Brain microvascular endothelial cell (primary cell): ENCODE data around the gene MGST3.

ENCODE experiments used
- DNase-seq: peaks from one replicate; pipeline ENCODE4 v3.0.0-alpha.2; 2020
- H3K27ac ChIP-seq: fragments of 250-450 bp; sonication (Bioruptor Pico); 2 replicates; pipeline ENCODE4 v1.5.1; 2020; ENCODE audit warnings: mild to moderate bottlenecking, moderate library complexity
- H3K27me3 ChIP-seq: fragments of 250-450 bp; sonication (Bioruptor Pico); replicated peaks from 2 replicates; pipeline ENCODE4 v1.5.1; 2020; ENCODE audit warnings: mild to moderate bottlenecking
- H3K36me3 ChIP-seq: fragments of 250-450 bp; sonication (Bioruptor Pico); replicated peaks from 2 replicates; pipeline ENCODE4 v1.5.1; 2020; ENCODE audit warnings: mild to moderate bottlenecking
- H3K4me3 ChIP-seq: 2 replicates; pipeline ENCODE4 v1.5.1; 2011; ENCODE audit warnings: low read depth, mild to moderate bottlenecking, control low read depth, low read length, moderate library complexity
- in situ Hi-C: cut with HindIII; loops from 2 replicates; pipeline ENCODE4 v1.10.0; 2017; ENCODE audit warnings: low sequenced_read_pairs, low pct_ligation_motif_present
- TF ChIP-seq, protein P1 (sequence below): IDR thresholded peaks from 2 replicates; pipeline ENCODE4 v1.5.1; 2011; ENCODE audit warnings: low read depth, mild to moderate bottlenecking, moderate library complexity, low read length, control low read depth, inconsistent platforms; ENCODE audit errors: missing control alignments

Gene MGST3

DNA sequence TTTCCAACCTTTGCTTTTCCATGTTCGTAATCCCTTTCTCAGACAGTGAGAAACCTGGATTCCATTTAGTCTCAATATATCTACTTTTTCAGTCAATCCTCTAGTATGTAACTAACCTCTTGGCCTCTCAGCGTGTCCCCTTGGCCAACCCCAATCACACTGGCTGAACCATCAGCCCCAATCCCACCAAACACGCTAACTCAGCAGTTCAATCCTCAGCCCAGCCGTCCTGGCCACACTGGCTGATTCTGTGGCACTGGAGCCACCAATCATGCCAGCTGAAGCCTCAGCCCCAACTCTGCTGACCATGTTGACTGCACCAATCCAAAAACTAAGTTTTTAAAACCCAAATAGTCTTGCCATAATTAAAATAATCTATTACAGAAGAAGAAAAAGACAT is 6.6 kb upstream of the MGST3 start:
- no peaks in the 10 kb centered on the region for H3K36me3 ChIP-seq
- no peak overlapping the region for H3K4me3 ChIP-seq
- TF ChIP-seq, protein P1, sequence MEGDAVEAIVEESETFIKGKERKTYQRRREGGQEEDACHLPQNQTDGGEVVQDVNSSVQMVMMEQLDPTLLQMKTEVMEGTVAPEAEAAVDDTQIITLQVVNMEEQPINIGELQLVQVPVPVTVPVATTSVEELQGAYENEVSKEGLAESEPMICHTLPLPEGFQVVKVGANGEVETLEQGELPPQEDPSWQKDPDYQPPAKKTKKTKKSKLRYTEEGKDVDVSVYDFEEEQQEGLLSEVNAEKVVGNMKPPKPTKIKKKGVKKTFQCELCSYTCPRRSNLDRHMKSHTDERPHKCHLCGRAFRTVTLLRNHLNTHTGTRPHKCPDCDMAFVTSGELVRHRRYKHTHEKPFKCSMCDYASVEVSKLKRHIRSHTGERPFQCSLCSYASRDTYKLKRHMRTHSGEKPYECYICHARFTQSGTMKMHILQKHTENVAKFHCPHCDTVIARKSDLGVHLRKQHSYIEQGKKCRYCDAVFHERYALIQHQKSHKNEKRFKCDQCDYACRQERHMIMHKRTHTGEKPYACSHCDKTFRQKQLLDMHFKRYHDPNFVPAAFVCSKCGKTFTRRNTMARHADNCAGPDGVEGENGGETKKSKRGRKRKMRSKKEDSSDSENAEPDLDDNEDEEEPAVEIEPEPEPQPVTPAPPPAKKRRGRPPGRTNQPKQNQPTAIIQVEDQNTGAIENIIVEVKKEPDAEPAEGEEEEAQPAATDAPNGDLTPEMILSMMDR: no peak
- no peaks in the 10 kb centered on the region for H3K27me3 ChIP-seq
- DNase-seq: no peak
- no peak overlapping the region for H3K27ac ChIP-seq
- in situ Hi-C loops: no loop called here

DNA sequence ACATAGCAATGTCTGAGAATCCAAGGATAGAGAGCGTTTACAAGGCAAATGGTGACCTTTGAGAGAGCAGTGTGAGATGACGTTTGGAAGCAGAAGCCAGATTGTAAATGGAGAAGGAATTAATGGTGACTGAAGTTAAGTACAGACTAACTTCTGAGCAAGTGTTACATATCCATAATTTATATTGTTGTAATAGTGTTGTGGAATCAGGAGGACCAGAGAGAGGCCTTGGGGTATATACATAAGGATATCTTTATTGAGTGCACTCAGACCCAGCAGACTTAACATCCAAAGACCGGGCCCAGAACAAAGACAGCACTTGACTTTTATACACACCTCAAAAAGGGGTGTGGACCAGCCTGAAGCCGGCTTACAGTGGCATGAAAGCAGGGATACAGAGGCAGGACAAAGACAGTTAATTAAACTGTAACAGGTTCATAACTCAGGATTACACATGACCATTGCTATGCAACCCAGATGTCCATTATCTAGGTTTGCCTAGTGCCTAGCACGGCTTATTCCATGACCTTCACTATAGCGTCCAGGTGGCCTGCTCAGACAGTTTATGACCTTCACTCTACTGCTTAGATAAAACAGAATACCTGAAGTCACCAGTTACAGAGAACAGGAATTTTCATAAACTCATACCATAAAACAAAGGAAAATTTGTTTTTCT is 2.7 kb upstream of the MGST3 start:
- DNase-seq: no peak
- Histone ChIP-seq H3K36me3 (no peaks in the 10 kb centered on the region), H3K27ac (no peak overlapping the region), H3K27me3 (no peaks in the 10 kb centered on the region), H3K4me3 (no peak overlapping the region)
- in situ Hi-C loops: no loop called here
- TF ChIP-seq, protein P1: no peak

DNA sequence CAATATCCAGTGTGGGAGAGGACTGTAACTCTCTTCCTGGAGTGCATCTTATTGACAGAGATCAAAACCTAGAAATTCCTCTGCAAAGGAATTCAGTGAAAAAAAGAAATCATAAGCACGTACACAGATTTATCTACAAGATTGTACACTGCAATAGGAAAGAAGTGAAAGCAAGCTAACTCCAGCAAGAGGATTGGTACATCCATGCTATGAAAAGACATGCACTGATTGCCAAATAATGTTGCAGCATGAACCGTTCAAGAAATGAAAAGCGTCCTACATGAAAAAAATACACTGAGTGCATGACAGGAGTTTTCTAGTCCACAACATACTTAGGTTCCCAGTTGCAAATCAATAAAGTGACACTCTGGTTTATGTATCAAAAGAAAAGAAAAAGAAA is 1.9 kb upstream of the MGST3 start:
- TF ChIP-seq, protein P1: no peak
- Histone ChIP-seq H3K27ac (no peak overlapping the region), H3K36me3 (no peaks in the 10 kb centered on the region), H3K4me3 (no peak overlapping the region), H3K27me3 (no peaks in the 10 kb centered on the region)
- in situ Hi-C loops: no loop called here
- no peak for DNase-seq

DNA sequence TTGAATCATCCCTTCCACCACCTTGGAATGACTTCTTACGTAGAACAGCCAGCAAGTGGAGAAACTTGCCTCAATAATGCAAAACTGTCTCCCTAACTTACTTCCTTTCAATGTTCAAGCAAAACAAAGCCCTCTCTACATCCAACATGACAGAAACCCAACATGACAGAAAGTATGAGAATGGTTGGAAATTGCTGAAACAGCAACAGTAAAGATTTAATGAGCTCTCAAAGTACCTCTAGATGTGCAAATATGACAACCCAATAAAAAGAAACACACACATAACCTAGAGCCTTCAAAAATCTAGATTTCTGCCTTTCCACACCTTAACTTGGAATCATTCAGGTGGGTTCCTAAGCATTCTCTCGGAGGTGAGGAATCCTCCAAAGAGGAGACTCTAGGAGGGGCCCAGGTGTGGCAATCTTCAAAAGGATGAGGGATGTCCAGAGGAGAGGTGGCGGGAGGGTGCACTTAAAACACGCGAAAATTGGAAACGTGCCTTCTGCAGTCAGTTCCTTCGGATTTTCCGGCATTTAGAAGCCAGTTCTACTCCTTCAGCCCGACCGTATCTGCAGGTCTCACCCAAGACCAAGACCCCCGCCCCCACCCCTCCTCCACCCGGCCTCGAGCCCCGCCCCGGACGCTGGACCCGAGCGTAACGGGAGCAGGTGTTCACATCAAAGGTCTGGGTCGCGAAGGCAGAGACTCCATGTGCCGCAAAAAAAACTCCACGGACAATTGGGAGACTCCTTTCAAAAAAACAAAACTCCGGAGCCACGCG is 996 bp upstream of the MGST3 start:
- no peaks in the 10 kb centered on the region for H3K27me3 ChIP-seq
- H3K4me3 ChIP-seq: peak overlapping the region; percentile 97
- in situ Hi-C loops: no loop called here

DNA sequence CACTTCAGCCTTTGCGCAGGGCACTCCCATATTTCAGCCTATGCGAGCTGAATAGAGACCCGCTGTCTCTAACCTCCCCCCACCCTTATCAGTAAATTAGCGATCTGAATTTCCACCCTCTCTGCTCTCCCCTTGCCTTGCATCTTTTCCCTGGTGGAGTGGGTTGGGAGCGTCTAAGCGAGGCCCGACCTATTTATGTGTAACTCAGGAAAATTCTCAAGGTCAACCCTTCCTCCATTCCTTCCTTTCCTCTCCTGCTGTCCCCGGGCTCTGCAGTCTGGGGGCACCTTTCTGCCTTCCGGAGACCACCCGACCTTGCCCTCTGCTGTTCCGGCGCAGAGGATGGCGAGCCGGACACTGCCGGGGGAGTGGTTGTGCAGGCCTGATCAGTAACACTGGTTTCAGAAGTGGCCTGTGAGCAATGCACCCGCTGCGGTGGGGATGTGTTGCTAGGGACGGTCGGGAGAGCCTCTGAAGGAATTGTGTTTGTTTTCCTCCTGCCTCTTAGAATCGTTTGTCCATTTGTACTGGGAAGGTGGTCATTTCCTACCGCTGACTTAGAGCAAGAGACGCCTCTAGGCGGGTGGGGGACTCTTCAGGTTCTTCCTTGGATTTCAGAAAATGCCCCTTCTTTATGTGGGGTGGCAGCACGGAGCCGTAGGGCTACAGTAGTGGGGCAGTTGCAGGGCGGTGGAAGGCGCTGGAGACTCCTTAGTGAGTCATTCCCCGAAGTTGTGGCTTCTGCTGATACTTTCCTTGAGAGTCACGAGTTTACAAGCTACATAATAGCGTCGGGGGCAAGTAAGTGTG is 513 bp downstream of the MGST3 start:
- peak; percentile 86 for DNase-seq
- TF ChIP-seq, protein P1: peak; percentile 30
- Histone ChIP-seq H3K27me3 (no peaks in the 10 kb centered on the region), H3K4me3 (peak overlapping the region; percentile 97), H3K27ac (peak overlapping the region; percentile 83), H3K36me3 (no peaks in the 10 kb centered on the region)
- in situ Hi-C loops: no loop called here

More for the DNA sequence above, 996 bp upstream of the MGST3 start:
- DNase-seq: no peak
- TF ChIP-seq, protein P1: no peak
- H3K36me3 ChIP-seq: no peaks in the 10 kb centered on the region
- peak overlapping the region; percentile 83 for H3K27ac ChIP-seq
